Gastrocnemius medialis (tissue), 4 donors: Measurements from ENCODE around the gene CCDC40.

Source experiments
- POLR2A ChIP-seq, 2 donors: fragments of 450-650 bp; IDR thresholded peaks; one replicate each; pipeline ENCODE4 v1.6.1; 2017; ENCODE audit warnings: antibody characterized with exemption in 2 of 2, mild to moderate bottlenecking in 2 of 2, moderate library complexity in 2 of 2
- TF ChIP-seq, protein P1 (sequence below), 5 experiments: fragments of 450-650 bp in 3 of 5; fragments of 200-600 bp in 2 of 5; sonication (generic) in 2 of 5; IDR thresholded peaks in 4 of 5; conservative IDR thresholded peaks in 1 of 5; 1 replicate in 4 of 5; 2 replicates in 1 of 5; pipeline ENCODE4 v1.5.1; 2016 to 2019; ENCODE audit warnings: antibody characterized with exemption in 5 of 5, mild to moderate bottlenecking in 3 of 5, moderate library complexity in 3 of 5

DNA sequence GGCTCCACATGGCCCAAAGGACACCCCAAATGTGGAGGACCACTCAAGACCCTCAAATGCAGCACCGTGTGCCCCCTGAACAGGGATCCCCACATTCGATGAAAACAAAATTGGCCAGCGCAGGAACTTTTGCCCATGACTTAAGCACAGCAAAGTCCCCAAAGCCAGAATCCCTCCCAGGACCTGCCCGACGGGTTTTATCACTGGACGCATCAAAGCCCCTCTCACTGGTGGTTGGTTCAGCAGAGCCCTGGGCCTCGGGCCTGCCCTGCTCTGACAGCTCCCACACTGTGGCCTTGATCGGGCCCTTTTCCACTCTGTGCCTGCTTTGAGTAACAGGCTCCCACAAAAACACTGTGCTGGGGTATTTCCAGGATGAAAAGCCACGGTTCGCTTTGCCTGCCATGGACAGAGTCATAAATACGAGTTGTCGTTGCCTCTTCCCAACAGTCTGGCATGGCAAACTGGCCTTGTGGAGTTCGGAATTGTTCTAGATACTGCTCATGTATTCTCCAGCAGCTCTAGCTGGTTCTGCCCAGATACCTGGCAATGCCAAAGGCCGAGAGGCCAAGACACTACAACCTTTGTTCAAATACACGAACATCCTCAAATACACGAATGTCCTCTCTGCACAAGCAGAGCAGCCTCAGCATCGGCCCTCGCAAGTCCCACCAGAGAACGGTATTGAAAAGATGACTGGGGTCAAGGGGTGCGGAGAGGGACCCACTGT lies 47.2 kb upstream of the CCDC40 start:
- TF ChIP-seq POLR2A (IDR thresholded peaks at IDR 0.05) = no peak
- TF ChIP-seq, protein P1, sequence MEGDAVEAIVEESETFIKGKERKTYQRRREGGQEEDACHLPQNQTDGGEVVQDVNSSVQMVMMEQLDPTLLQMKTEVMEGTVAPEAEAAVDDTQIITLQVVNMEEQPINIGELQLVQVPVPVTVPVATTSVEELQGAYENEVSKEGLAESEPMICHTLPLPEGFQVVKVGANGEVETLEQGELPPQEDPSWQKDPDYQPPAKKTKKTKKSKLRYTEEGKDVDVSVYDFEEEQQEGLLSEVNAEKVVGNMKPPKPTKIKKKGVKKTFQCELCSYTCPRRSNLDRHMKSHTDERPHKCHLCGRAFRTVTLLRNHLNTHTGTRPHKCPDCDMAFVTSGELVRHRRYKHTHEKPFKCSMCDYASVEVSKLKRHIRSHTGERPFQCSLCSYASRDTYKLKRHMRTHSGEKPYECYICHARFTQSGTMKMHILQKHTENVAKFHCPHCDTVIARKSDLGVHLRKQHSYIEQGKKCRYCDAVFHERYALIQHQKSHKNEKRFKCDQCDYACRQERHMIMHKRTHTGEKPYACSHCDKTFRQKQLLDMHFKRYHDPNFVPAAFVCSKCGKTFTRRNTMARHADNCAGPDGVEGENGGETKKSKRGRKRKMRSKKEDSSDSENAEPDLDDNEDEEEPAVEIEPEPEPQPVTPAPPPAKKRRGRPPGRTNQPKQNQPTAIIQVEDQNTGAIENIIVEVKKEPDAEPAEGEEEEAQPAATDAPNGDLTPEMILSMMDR (IDR thresholded peaks at IDR 0.05 in 4 of 5, conservative IDR thresholded peaks at IDR 0.05 in 1 of 5) = no peak
